GM23248 (cell line): ENCODE results near the gene SNTG2.

Experiments
- EZH2 ChIP-seq: fragments of 200-600 bp; sonication (generic); IDR thresholded peaks from 2 replicates; pipeline ENCODE4 v1.6.1; 2018; ENCODE audit warnings: antibody characterized with exemption, mild to moderate bottlenecking; ENCODE audit not compliant: insufficient read depth, poor library complexity, severe bottlenecking
- EZH2phosphoT487 ChIP-seq: fragments of 200-600 bp; sonication (generic); IDR thresholded peaks from 2 replicates; pipeline ENCODE4 v1.6.1; 2018; ENCODE audit warnings: antibody characterized with exemption, moderate library complexity, mild to moderate bottlenecking, low read depth; ENCODE audit not compliant: insufficient read depth

- no peak for TF ChIP-seq EZH2
- TF ChIP-seq EZH2phosphoT487 = no peak
Observed at GRCh38 chr2:1415501-1415900, 464.9 kb downstream of the SNTG2 start.
